ENCODE measurements around the gene ZFP2. TPM values are rescaled to one million over a fixed set of nuclear protein-coding genes. Genes with fewer than 3 reads are reported as not detected.
A peak's percentile ranks its signal among the peaks of the same experiment; 100 is the strongest.
"Not testable (repeated sequence)": the region's sequence is repeated elsewhere in the genome, so short reads cannot be mapped to it uniquely, and the experiment has no call there.

The ZFP2 gene
- 1 to 10 TPM in 3 of 4 donors, under 1 TPM in 1; 0.91 to 1.5 (median 1.2) TPM for total RNA-seq
- 0.86 TPM for polyA plus RNA-seq
- long read RNA-seq, donor 1, partial matches to known transcripts = 0 of 3 reads
- long read RNA-seq, donor 1, other reads (novel, unspliced or antisense) = 3 of 3 reads
- long read RNA-seq, donor 2 = 0 reads
- long read RNA-seq, donor 3, partial matches to known transcripts = 0 of 5 reads
- long read RNA-seq, donor 3, other reads (novel, unspliced or antisense) = 1 of 5 reads
- long read RNA-seq, donor 4 = 0 reads

DNA sequence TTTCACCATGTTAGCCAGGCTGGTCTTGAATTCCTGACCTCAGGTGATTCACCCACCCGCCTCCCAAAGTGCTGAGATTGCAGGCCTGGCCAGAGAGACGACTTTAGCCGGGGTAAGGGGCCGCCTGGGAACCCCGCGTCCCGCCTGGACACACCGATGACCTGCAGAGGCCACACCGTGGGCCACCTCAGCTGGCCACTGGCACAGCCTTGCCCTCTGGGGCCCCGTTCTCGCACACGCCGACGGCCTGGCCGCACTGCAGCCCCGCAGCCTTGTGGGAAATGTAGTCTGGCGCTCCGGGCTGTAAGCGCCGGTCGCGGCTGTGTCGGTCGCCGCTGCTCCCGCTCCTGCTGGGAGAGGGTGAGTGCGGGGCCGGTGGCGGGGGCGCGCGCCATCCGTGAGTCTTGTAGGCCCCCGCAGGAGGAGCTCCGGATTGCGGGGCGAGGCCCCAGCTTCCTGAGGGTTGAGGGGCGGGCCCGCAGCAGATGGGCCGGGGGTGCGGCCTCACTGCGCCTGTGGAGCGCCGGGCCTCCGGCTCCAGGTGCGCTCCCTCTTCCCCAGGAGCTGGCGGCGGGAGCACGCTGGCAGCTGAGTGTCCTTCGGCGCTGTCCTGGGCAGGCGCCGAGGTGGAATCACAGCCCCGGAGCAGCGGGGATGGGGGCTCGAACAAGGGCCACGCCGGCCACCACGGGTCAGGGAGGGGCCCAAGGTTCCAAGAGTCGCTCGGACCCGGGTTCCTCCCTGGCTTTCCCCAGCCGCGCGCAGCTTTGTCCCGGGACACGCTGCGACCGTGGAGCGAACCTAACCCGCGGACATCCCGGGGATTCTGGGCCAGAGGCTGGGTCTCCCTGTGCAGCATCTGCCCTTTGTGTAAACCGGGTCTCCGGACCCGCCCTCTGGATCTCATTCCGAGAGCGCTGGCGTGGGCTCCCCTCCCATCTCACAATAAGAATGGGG lies at the start of gene ZFP2:
Gene ZFP2 (plus strand): TSS at position 299 of the 957 bp plus-strand sequence. CDS start 35,401 bp downstream, outside the sequence.
- DNase-seq (peak; percentile 65 to 86 (median 85)), ATAC-seq (peak; percentile 99)
- 1% methylated on average over 79 of the region's 79 CpGs for WGBS
- H3K4me1 ChIP-seq (ENCODE audit: control insufficient read depth, insufficient read depth, low read length) = no peaks in the 10 kb centered on the region
- no peaks in the 10 kb centered on the region for H3K9me3 ChIP-seq (ENCODE audit: control insufficient read depth, low read length)
- H3K27ac ChIP-seq (ENCODE audit: low read length) = peak within 1 kb of the TSS; percentile 38
- H3K27me3 ChIP-seq (ENCODE audit: control insufficient read depth, insufficient read depth) = no peaks in the 10 kb centered on the region
- intact Hi-C loops (cut with DNase I) = no loop called here
- H3K4me3 ChIP-seq (ENCODE audit: low read length) = peak within 1 kb of the TSS; percentile 93

DNA sequence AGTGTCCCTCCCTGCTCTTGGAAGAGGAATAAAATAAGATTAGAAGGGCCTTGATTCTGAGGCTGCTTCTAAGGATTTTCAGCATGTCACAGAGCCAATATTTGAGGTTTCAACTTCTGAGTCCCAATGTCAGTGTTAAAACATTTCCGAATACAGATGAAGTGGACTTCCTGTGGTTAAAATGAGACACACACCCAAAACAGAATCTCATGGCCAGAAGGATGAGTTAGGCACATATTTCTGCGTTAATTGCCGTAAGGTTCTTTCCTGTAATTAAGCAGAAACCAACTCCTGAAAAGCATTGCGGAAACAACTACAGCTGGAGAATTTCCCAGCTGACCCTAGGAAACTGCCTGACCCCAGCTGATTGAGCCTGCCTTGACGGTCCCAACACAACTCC lies 46.4 kb upstream of the ZFP2 start:
- no peak overlapping the region for H3K4me3 ChIP-seq (ENCODE audit: low read length)
- ATAC-seq = no peak
- WGBS = 68% methylated on average over 5 of the region's 5 CpGs
- no peak overlapping the region for H3K27ac ChIP-seq (ENCODE audit: low read length)
- H3K27me3 ChIP-seq (ENCODE audit: control insufficient read depth, insufficient read depth) = no peaks in the 10 kb centered on the region
- DNase-seq = no peak
- no peaks in the 10 kb centered on the region for H3K4me1 ChIP-seq (ENCODE audit: control insufficient read depth, insufficient read depth, low read length)
- intact Hi-C loops (cut with DNase I) = no loop called here
- no peaks in the 10 kb centered on the region for H3K9me3 ChIP-seq (ENCODE audit: control insufficient read depth, low read length)

DNA sequence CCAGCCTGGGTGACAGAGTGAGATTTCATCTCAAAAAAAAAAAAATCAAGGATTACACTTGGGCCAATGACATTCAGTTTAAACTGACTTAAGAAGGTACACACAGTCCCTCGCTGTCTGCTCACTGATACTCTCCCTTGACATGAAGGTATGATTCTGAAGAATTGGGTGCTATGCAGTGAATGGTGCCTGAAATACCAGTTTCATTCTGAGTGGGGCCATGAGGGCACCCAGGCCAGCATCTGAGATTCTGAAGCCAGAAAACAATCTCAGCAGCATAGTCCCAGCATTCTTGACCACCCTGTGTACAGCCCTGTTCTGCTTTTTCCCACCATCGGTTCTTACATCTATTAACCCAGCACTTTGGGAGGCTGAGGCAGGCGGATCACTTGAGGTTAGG lies 43.8 kb upstream of the ZFP2 start:
- Histone ChIP-seq H3K9me3 (ENCODE audit: control insufficient read depth, low read length) (no peaks in the 10 kb centered on the region), H3K4me1 (ENCODE audit: control insufficient read depth, insufficient read depth, low read length) (no peaks in the 10 kb centered on the region), H3K27me3 (ENCODE audit: control insufficient read depth, insufficient read depth) (no peaks in the 10 kb centered on the region), H3K4me3 (ENCODE audit: low read length) (no peak overlapping the region), H3K27ac (ENCODE audit: low read length) (no peak overlapping the region)
- DNase-seq (no peak), ATAC-seq (no peak)
- 95% methylated on average over 3 of the region's 3 CpGs for WGBS
- intact Hi-C loops (cut with DNase I) = no loop called here

DNA sequence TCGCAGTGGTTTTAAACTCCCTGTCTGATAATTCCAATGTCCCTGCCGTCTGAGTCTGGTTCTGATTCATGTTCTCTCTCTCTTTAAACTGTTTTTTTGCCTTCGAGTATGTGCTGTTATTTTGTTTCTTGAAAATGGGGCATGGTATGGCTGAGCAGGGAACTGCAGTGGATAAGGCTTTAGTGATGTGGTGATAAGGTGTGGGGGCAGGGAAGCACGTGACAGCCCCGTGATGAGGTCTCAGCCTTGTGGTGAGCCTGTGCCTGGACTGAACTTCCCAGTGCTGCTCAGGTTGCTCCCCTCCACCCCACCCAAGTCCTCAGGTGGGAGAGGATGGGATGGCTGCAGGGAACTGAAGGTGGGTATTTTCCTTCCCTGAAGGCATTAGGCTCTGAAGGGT lies 41.4 kb upstream of the ZFP2 start:
- DNase-seq = no peak
- ATAC-seq = no peak
- no peak overlapping the region for H3K27ac ChIP-seq (ENCODE audit: low read length)
- WGBS = 47% methylated on average over 5 of the region's 5 CpGs
- no peaks in the 10 kb centered on the region for H3K4me1 ChIP-seq (ENCODE audit: control insufficient read depth, insufficient read depth, low read length)
- H3K27me3 ChIP-seq (ENCODE audit: control insufficient read depth, insufficient read depth) = no peaks in the 10 kb centered on the region
- intact Hi-C loops (cut with DNase I) = no loop called here
- H3K9me3 ChIP-seq (ENCODE audit: control insufficient read depth, low read length) = no peaks in the 10 kb centered on the region
- no peak overlapping the region for H3K4me3 ChIP-seq (ENCODE audit: low read length)

DNA sequence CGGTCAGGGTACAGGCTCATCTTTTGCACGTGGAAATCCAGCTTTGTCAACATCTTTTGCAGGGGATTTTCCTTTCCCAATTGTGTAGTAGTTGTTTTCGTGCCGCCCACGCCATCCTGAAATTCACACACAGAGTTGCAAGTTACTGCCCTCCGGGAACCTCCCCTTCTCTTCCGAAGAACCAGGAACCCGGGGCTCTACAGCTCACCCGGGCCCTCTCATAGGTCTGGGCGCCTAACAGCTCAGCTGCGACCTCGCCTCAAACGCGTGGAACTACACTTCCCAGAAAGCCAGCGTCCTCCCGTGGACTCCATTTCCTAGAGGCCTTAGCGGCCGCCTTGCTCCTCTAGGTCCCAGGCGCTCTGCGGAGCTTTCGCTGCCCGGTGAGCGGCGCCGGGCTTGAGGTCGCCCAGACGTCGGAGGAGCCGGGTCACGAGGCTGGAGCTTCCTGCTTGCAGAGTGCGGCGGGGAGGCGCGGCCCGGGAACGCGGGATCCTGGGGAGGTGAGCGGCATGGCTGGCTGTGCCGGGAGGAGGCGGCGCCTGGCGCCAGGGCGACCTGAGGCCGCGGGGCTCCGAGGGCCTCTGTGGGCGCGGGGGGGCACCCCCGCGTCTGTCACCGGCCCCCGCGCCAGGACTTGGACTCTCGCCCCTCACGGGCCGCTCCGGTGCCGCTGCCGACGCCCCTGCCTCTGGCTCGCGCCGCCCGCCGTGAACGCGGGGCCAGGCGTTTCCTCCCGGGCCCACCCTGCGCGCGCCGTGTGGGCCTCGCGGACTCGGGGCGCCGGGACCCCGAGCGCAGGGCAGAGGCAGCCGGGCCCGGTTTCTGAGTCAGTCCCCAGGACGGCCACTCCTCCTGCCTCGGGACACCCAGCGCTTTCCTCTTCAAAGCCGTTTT lies 35.8 kb upstream of the ZFP2 start, which contains the start of gene ZNF354B:
Gene ZNF354B (plus strand): TSS at position 329 of the 897 bp plus-strand sequence. CDS start 1,095 bp downstream, outside the sequence.
- peak within 1 kb of the TSS; percentile 72 for H3K4me3 ChIP-seq (ENCODE audit: low read length)
- peak within 1 kb of the TSS; percentile 19 for H3K27ac ChIP-seq (ENCODE audit: low read length)
- intact Hi-C loops (cut with DNase I) = loop anchor here in 1 of 4 donors (5.0 kb wide), 1 partner anchor 123 kb away; no protein-coding TSS in a partner anchor
- no peaks in the 10 kb centered on the region for H3K4me1 ChIP-seq (ENCODE audit: control insufficient read depth, insufficient read depth, low read length)
- peak; percentile 93 to 95 (median 95) for DNase-seq
- under 1% methylated on average over 86 of the region's 86 CpGs for WGBS
- ATAC-seq = peak; percentile 99 to 100
- H3K27me3 ChIP-seq (ENCODE audit: control insufficient read depth, insufficient read depth) = no peaks in the 10 kb centered on the region
- no peaks in the 10 kb centered on the region for H3K9me3 ChIP-seq (ENCODE audit: control insufficient read depth, low read length)

DNA sequence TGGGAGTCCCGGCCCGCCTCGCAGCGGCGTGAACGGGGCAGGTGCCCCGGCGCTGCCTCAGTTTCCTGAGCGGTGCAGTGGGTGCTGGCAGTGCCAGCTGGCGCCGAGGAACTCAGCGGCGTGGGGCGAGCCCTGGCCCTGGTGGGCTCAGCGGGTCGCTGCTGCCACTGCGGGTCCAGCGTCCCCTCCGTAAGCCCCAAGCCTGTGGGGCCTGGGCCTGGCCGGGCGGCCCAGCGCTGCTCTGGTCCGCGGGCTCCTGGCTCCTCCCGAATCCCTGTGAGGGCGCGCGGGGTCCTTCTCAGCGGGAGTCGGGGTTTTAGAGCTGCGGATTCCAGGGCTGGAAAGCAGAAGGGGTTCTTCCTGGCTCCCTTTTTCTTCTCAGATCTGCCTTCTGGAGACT lies 35.1 kb upstream of the ZFP2 start:
- peak; percentile 4 to 17 for ATAC-seq
- H3K9me3 ChIP-seq (ENCODE audit: control insufficient read depth, low read length); intact Hi-C loops (cut with DNase I); H3K27ac ChIP-seq (ENCODE audit: low read length); H3K27me3 ChIP-seq (ENCODE audit: control insufficient read depth, insufficient read depth); DNase-seq; H3K4me1 ChIP-seq (ENCODE audit: control insufficient read depth, insufficient read depth, low read length): not testable (repeated sequence)
- H3K4me3 ChIP-seq (ENCODE audit: low read length) = peak overlapping the region; percentile 72
- WGBS = 10% methylated on average over 7 of the region's 31 CpGs

DNA sequence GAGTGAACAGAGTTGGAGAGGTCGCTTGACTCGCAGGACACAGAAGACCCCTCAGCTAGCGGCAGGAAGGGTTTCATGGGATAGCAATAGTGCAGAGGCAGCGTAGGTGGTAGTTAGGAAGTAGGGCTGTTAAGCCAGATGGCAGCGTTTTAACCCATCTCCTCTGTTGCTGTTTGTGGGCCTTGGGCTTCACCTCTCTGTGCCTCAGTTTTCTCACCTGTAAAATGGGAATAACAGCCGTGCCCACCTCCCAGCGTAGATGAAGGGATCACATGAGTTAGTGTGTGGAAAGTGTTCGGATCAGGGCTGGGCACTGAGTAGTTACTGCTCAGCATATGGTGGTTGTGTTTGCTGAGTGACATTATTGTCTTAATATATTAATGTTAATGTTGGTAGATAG lies 34.1 kb upstream of the ZFP2 start:
- Histone ChIP-seq H3K9me3 (ENCODE audit: control insufficient read depth, low read length) (no peaks in the 10 kb centered on the region), H3K4me3 (ENCODE audit: low read length) (no peak overlapping the region), H3K27me3 (ENCODE audit: control insufficient read depth, insufficient read depth) (no peaks in the 10 kb centered on the region), H3K27ac (ENCODE audit: low read length) (no peak overlapping the region), H3K4me1 (ENCODE audit: control insufficient read depth, insufficient read depth, low read length) (no peaks in the 10 kb centered on the region)
- intact Hi-C loops (cut with DNase I) = no loop called here
- no peak for ATAC-seq
- no peak for DNase-seq
- 96% methylated on average over 8 of the region's 8 CpGs for WGBS

DNA sequence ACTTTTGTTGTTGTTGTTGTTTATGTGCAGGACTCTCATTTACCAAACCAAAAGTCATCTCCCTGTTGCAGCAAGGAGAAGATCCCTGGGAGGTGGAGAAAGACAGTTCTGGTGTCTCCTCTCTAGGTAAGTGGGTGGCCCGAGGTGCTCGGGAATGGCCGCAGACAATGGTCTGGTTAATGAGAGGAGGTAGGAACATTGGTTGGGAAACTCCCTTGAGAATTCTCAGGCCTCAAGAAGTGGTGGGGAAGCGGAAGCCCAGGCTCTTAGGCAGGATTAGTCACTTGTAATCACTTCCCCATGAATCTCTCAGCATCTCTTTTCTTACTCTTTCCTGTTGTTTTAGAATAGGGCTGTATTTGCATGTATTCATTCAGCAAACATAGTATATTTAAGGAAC lies 28.8 kb upstream of the ZFP2 start:
- no peaks in the 10 kb centered on the region for H3K9me3 ChIP-seq (ENCODE audit: control insufficient read depth, low read length)
- no peak overlapping the region for H3K4me3 ChIP-seq (ENCODE audit: low read length)
- no peak for DNase-seq
- no peak overlapping the region for H3K27ac ChIP-seq (ENCODE audit: low read length)
- H3K4me1 ChIP-seq (ENCODE audit: control insufficient read depth, insufficient read depth, low read length) = no peaks in the 10 kb centered on the region
- ATAC-seq = no peak
- 80% methylated on average over 4 of the region's 4 CpGs for WGBS
- intact Hi-C loops (cut with DNase I) = no loop called here
- no peaks in the 10 kb centered on the region for H3K27me3 ChIP-seq (ENCODE audit: control insufficient read depth, insufficient read depth)

DNA sequence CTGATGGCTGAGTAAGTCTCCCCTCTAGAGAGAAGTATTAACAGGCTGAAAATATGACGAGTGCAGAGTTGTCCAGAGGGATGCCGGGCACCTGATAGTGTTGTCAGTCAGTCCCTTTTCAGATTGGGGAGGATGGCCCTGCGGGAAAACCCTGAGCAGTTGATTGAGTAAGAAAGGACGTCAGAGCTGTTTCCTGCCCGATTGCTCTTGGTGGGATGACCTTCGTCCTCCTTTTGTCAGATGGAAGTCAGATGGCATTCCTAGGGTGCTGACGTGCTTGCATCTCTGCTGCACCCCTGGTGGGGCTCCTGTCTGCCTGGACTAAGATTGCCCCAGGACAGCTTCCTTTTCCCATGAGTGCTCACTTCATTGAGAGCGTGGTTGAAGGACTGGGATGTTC lies 26.1 kb upstream of the ZFP2 start:
- no peak for ATAC-seq
- Histone ChIP-seq H3K4me1 (ENCODE audit: control insufficient read depth, insufficient read depth, low read length) (no peaks in the 10 kb centered on the region), H3K9me3 (ENCODE audit: control insufficient read depth, low read length) (no peaks in the 10 kb centered on the region), H3K4me3 (ENCODE audit: low read length) (no peak overlapping the region), H3K27ac (ENCODE audit: low read length) (no peak overlapping the region), H3K27me3 (ENCODE audit: control insufficient read depth, insufficient read depth) (no peaks in the 10 kb centered on the region)
- intact Hi-C loops (cut with DNase I) = no loop called here
- DNase-seq = no peak
- 63% methylated on average over 8 of the region's 8 CpGs for WGBS

DNA sequence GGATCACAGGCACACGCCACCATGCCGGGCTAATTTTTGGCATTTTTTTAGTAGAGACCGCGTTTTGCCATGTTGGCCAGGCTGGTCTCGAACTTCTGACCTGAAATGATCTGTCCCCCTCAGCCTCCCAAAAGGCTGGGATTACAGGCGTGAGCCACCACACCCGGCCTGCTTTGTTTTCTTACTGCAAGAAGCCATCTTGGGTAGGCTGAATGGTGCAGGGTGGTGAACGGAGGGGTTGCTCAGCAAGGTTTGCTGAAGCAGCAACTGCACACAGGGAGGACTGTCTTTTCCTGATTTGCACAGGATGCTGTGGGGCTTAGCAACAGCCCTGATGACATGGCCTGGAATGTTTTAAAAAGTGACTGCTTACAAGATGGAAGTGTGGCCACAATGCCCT lies 25.3 kb upstream of the ZFP2 start:
- no peak for ATAC-seq
- DNase-seq = no peak
- Histone ChIP-seq H3K4me3 (ENCODE audit: low read length) (no peak overlapping the region), H3K27ac (ENCODE audit: low read length) (no peak overlapping the region), H3K27me3 (ENCODE audit: control insufficient read depth, insufficient read depth) (no peaks in the 10 kb centered on the region), H3K4me1 (ENCODE audit: control insufficient read depth, insufficient read depth, low read length) (no peaks in the 10 kb centered on the region), H3K9me3 (ENCODE audit: control insufficient read depth, low read length) (no peaks in the 10 kb centered on the region)
- 99% methylated on average over 8 of the region's 8 CpGs for WGBS
- intact Hi-C loops (cut with DNase I) = no loop called here

Measured in right cardiac atrium (tissue), 5 donors.